Activated naive CD4-positive, alpha-beta T cell treated with Interleukin-2 at 50 U/mL for 16 hours (primary cell): ENCODE measurements around the gene GLRA1.
"Not testable (repeated sequence)": the region's sequence is repeated elsewhere in the genome, so short reads cannot be mapped to it uniquely, and the experiment has no call there.

Source experiments
- DNase-seq: peaks from one replicate; pipeline ENCODE4 v3.0.0-alpha.2; 2020

The GLRA1 gene

DNA sequence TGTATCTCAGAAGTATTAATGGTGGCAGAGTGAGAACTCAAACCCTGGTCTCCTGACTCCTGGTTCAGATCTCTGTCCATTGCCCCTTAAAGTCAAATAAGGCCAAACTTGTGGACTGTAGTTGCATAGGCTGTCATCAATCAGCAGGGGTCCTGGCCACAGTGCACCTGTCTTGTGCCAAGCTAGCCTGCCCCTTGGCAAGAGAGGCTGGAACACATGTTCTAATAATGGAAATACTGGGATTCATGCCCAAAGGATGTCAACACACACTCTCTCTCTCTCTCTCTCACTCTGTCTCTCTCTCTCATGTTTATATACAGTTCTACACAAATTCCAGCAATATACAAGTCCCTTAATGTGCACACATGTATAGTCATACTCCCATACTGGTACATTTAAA lies 44.3 kb downstream of the GLRA1 start:
- DNase-seq, result no peak

DNA sequence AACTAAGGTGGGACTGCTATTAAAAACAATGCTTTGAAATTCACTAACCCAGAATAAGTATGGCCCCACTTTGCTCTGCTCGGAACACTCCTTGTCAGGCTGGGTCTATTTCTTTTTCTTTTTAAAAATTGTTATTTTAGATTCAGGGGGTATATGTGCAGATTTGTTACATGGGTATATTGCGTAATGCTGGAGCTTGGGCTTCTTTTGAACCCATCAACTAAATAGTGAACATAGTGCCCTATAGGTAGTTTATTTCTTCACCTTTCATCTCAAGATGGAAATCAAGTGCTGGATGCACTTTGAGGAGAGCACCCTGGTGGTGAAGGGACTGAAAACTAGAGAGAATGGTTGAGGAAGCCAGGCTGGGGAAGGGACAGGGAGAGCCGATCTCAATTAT lies 51.0 kb downstream of the GLRA1 start:
- DNase-seq, result no peak

DNA sequence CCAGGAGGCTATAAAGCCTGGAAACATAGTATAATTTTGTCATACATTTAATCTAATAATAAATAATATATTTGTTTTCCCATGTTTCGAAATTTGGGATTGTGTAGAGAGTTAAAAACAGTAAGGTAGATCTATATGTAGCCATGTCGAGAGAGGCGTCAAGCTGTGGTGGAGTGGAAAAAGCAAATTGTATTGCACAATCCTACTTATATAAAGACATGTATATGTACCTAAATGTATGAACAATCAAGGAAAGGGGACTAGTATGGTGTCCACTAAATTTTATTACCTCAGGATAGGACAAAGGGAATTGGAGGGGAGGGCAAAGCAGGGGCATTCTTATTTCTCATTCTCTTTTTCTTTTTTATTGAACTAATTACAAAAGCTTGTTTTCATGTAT lies 52.0 kb downstream of the GLRA1 start:
- DNase-seq, result no peak

DNA sequence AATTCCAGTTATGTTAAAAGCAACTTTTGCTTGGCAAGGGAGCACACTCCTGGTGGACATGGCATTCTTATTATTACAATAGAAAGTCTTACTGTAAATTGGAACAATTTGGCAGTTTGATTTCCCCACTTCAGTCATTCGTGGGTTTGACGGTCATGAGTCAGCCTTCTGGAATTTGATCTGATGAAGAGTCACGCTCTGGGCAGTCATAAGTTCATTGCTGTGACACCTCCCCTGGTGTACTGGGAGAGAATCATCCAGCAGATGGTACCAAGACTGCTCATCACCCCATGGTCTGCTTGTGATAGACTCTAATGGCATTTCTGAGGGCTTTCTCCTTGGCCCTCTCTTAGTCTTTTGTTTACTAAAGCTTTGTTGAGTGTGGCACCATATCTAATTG lies 53.8 kb downstream of the GLRA1 start:
- DNase-seq, result no peak

DNA sequence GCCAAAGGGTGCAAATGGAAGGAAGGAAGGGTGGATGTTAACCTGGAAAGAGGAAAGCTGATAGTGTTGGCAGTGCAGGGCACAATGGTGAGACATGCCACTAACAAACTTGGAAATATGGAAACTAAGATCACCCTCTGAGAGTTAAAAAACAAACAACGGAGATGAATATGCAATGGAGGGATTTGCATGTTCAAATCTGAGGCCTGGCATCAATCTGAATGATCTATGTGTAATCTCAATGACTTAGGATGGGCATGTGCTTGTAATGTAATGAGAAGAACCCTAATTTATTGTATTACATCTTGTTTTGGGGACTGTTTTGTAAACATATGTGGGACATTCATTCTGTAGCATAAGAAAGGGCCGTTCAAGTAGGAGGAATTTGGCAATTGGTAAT lies 54.4 kb downstream of the GLRA1 start:
- DNase-seq, result no peak

DNA sequence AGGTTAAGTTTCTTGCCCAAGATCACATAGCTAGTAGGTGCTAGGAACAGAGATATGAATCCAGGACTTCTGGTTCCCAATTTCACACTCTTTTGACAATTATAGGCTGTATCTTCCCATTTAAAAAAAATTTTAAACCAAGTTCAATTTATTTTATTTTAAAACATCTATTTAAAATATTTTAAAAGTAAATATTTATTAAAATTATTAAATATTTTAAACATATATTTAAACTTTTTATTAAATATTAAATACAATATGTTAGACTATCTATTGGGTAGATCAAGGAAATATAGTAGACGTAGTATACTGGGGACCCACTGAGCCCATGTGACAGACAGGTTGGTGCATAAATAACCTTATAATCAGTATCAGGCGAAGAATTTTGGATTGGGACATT lies 54.8 kb downstream of the GLRA1 start:
- DNase-seq, result no peak

DNA sequence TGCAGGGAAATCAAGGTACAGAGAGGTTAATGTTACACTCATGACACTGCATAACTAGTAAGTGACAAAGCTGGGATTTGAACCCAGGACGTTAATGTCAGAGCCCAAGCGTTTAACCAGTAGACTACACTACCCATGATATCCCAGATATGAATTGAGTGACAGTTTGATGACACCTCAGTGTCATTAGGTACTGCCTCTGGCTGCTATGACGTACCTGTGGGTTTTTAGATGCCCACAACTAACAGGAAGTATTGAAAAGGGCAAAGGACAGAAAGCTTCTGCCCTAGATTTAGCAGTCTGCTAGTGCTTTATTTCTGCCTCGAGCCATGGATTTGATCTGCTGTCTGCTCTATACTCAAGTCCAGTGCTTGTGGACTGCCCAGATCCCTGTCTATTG lies 56.2 kb downstream of the GLRA1 start:
- no peak for DNase-seq

DNA sequence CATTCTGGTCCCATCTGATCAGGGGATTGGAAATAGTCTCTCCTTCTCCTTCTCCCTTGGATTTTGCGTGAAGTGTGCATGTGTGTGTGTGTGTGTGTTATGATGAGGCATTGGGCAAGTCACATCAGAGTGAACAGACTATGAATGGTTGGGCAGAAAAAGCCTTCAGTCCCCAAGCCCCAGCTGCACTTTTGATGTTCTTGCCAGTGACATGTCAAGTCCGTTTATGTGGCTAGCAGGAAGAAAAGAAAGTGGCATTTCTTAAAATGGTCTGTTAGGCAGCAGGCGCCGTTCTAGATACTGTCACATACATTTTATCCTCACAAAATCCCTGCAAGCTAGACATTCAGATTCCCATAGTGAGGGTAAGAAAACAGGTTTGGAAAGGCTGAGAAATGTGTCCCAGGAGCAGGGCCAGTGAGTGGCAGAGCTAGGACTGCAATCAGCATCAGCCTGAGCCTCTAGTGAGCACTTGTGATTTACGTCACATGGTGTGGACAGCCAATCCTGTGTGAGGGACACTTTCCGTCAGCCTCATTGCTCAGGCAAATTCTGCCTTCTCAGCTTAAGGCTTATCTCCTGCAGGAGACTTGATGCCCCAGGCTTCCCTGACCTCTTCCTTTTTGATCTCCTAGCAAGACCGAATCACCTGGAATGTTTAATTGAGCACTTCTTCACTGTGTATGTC lies 60.4 kb downstream of the GLRA1 start:
- DNase-seq, result no peak

DNA sequence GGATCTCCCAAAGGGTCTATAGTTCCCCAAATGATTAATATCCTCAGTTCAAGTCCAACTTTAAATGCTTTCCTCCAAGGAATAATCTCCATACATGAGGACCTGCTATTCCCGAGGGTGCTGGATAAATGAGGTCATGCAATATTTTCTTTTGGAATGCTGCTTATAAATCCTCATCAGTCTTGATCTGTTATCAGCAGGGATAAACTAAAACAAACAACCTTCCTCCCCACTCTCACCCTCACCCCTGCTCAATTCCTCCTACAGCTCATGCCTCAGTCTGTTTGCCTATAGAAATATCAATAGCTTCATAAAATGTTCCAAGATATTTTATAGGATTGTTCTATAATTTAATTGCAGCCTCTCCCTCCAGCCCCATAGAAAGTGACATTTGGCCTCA lies 61.1 kb downstream of the GLRA1 start:
- DNase-seq, result no peak

DNA sequence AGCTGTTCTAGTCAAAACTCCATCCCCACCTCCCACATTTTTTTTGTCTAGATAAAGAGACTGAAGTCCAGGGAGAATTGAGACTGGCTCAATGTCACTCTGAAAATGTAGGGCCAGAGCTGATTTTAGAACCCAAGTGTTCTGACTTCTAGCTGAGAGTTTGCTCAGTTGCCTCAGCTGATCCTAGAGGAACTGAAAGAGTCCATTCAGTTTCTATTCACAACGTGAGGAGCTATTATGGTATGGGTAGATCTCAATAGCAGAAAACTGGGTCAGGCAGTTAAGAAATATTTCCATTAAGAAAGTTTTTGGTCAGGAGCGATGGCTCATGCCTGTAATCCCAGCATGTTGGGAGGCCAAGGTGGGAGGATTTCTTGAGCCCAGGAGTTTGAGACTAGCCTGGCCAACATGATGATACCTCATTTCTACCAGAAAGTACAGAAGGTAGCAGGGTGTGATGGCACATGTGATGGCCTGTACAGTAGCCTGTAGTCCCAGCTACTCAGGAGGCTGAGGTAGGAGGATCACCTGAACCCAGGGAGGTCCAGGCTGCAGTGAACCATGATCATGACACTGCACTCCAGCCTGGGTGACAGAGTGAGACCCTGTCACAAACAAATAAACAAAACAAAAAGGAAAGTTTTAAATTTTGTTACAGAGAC lies 61.7 kb downstream of the GLRA1 start:
- no peak for DNase-seq

DNA sequence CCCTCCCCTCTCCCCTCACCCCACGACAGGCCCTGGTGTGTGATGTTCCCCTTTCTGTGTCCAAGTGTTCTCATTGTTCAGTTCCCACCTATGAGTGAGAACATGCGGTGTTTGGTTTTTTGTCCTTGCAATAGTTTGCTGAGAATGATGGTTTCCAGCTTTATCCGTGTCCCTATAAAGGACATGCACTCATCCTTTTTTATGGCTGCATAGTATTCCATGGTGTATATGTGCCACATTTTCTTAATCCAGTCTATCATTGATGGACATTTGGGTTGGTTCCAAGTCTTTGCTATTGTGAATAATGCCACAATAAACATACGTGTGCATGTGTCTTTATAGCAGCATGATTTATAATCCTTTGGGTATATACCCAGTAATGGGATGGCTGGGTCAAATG lies 63.8 kb downstream of the GLRA1 start:
- DNase-seq, result not testable (repeated sequence)

DNA sequence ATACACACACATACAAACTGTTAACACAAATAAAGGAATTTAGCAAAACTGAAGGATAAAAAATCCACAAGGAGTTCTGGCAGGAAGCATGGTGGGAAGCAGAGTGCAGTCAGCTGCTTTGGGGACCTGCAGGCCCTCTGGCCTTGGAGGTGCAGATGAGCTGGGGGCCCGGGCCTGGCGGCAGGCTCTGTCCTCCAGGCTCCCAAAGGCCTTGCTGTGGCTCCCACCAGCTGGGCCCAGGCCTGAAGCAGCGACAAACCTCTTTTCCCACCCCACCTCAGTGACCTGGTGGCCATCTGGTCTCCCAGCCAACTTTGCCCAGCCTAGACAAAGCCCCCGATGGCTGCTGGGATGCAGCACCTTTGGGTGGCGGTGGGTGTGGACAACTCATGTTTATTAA lies 67.8 kb downstream of the GLRA1 start:
- no peak for DNase-seq

DNA sequence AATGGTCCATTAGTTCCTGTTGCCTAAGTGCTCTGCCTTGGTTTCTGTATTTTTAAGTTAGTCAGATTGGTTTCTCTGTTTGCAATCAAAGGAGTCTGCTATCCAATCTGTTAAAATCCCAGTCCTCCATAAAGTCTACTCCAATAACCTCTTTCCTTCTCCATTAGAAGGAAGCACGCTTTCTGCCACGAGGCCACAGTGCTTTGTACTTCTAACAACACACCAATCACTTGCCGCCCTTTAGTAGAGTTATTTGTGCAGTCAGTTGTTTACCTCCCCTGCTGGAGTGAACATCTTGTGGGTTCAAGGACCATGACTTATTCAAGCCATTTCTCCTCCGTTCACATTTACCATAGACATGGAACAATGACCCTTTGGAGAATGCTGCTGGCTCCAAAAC lies 69.0 kb downstream of the GLRA1 start:
- no peak for DNase-seq

DNA sequence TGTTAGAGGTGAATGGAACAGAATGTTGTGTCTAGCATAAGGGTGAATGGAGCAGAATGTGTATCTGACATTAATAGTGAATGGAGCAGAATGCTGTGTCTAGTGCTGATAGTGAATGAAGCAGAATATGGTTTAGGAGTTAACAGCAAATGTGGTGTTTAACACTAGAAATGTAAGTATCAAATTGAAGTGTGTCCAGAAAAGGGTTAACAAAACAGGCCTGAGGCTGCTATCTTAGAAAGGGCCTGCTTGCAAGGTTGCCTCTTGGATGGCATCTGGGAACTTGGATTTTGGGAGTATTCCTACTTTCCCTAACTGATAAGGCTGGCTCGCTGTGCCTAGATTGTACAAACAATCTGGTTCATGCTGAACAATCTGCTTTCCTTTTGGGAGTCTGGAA lies 76.8 kb downstream of the GLRA1 start:
- no peak for DNase-seq

DNA sequence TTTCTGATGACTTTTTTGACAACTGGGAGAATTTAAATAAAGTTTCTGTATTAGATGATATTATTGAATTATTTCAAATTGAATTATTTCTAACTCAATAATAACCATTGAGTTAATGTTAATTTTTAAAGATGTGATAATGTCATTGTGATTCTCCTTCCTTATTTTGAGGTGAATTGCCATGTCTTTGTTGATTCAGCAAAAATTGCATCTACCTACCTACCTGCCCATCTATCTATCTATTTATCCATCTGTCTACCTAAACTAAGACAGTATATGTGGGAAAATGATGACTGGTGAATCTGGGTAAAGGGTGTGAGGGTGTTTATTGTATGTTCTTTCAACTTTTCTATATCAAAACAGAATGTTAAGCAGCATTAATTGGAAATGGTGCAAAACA lies 77.9 kb downstream of the GLRA1 start:
- no peak for DNase-seq

DNA sequence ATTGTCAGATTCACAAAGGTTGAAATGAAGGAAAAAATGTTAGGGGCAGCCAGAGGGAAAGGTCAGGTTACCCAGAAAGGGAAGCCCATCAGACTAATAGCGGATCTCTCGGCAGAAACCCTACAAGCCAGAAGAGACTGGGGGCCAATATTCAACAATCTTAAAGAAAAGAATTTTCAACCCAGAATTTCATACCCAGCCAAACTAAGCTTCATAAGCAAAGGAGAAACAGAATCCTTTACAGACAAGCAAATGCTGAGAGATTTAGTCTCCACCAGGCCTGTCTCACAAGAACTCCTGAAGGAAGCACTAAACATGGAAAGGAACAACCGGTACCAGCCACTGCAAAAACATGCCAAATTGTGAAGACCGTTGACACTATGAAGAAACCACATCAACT lies 91.8 kb downstream of the GLRA1 start:
- DNase-seq, result not testable (repeated sequence)

DNA sequence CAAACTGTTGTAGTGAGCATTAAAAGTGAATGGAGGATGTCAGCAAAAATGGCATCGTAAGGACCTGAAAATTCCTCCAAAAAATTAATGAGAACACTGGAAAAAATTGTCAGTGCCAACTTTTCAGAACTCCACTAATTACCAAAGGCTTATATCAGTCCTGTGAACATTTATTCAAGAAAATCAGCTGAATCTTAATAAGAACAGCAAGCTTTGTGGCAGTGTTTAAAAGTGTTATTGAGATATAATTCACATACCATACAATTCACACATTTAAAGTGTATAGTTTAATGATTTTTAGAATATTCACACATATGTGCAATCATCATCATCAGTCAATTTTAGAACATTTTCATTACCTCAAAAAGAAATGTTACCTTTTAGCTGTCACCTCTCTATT lies 95.3 kb downstream of the GLRA1 start:
- DNase-seq, result no peak

DNA sequence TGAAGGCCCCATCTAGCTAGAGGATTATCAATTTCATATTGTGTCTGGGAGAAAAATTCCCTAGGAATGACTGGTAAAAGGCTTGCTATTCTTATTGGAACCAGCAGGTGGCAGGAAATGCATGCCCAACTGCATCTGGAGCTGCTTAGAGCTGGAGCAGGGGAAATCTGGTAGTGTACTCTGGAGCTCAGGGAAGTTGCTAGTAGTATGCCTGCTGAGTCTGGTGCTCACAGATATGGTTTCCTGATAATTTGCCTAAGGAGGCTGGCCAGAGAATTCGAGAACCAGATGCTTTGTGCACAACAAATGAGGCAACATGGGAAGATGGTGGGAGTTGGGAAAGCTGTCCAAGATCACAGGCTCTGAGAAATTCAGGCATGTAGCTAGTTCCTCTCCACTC lies 99.2 kb downstream of the GLRA1 start:
- DNase-seq, result no peak

DNA sequence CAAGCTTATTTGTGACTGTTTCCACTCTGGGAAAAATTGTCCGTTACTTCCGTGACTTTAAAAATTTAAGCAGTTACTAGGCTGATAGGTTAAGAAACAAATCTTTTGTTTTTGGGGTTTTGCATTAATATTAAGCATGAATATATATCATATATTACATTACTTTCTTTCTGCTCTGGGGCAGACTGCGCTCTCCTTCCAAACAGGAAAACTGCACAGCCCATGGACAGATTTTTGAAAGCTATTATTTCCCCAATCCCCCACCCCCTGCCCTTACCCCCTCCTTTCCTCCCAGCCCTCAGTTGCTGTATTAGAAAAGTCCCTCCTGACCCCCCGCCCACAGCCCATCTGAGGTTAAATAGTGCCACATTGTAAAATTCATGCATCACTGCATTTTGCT lies 102.5 kb downstream of the GLRA1 start:
- no peak for DNase-seq

DNA sequence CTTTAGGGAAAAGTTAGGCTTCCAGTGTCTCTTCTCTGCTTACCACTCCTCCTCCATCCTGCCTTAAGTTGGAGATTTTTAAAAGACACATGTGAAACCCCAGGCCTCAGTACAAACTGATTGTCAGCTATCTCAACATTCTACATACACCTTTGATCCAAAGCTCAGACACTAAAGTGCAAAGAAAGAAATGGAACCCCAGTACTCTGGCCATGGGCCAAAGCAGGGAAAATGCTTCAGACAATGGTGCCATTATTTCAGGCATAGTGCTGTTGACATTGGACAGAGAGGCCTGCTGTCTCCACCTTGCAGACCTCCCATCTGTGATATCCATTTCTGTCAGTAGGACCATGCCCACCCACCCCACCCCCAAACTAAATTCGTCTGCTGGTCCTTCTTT lies 103.7 kb downstream of the GLRA1 start:
- DNase-seq, result no peak

DNA sequence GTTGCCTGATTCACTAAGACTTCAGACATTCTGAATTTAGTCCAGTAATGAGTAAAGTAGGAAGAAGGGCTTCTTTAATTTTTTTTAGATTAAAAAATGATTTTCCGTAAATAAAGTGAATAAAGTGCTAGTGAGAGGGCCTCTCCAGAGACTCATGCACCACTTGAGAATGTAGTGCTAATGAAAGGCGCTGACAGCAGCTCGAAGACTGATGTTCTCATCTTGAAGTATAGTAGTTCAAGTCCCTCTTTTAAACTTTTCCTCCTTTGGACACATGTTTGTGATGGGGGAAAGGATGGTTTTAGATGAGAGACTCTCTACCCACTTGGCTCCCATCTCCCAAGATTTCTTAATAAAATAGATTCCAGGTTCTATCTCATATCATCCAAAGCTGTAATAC lies 104.4 kb downstream of the GLRA1 start:
- DNase-seq, result no peak

DNA sequence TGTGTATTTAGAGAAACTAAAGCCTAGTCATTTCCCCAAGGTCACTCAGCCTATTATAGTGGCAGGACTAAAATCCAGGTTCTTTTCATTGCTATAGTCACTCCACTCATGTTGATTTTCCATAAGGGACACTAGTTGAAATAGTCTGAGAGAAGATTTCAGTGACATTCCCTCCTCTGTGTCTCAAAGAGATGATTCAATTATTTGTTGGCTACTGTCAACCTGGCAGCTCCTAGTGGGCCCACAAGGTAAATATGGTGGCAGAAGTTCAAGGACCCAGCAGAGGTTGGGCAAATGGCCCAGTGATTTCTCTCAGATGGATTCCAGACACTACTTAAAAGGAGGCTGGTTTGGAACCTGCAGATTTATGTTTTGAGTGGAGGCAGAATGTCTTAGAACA lies 104.8 kb downstream of the GLRA1 start:
- DNase-seq, result no peak

DNA sequence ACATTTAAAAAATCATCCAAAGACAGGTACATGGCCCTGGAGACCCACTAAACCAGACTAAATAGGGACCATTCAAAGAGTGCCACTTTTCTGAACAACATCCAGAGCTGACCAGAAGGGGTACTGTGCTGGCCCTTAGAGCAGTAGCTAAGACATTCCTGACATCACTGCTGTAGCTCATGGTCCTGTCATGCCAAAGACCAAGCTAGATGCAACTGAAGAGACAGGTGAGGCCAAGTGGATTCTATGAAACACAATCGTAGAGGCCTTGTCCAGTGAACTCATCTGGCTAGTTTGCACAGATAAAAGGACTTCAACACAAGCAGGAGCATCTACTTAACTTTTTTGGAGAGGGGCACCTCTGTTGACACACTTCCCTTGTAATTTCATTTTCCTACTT lies 109.6 kb downstream of the GLRA1 start:
- DNase-seq, result no peak

DNA sequence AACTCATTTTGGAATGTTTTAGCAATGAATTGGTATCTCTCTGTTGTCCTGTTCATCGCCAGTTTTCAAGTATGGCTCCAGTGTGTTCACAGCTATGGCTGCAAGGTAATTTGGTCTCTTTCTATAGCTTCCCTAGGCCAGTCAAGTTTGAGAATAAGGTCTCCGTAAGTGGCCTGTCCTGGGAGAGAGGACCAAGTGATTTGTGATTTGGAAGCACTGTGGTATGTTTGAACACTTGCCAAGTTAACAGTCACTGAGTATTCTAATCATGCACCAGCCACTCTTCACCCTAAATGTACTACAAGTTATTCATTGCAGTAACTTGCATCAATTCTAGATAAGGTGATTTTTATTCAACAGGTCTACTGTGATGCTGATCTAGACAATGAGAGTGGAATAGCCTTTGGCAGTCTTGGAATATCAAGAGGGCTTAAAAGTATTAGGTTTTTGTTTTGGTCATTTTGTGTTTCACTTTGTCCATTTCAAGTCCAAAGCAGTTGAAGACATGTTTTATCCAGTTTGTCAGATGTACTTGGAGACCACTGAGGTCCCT lies 111.8 kb downstream of the GLRA1 start:
- no peak for DNase-seq
